K562 (cell line): ENCODE results near the gene SET. TPM values are rescaled to one million over a fixed set of nuclear protein-coding genes. Genes with fewer than 3 reads are reported as not detected.

Experiments used
- DACH1 ChIP-seq: fragments of 450-650 bp; IDR thresholded peaks from 2 replicates; pipeline ENCODE4 v1.6.1; 2018; ENCODE audit not compliant: partially characterized antibody
- DIDO1 ChIP-seq: fragments of 450-650 bp; IDR thresholded peaks from 2 replicates; pipeline ENCODE4 v1.6.1; 2016; ENCODE audit warnings: low read depth, missing biosample characterization, missing genetic modification characterization
- ETV1 ChIP-seq: fragments of 450-650 bp; conservative IDR thresholded peaks from 2 replicates; pipeline ENCODE4 v1.6.1; 2016; ENCODE audit warnings: missing genetic modification characterization, control low read depth, low read depth, missing compliant biosample characterization
- HEY1 ChIP-seq: fragments of 250-450 bp; sonication (Bioruptor Pico); IDR thresholded peaks from 2 replicates; pipeline ENCODE4 v1.5.0; 2020; ENCODE audit warnings: mild to moderate bottlenecking, moderate library complexity, borderline replicate concordance
- IRF2 ChIP-seq: sonication (generic); formaldehyde crosslinking; IDR thresholded peaks from 2 replicates; pipeline ENCODE4 v1.8.1; 2022; ENCODE audit warnings: mild to moderate bottlenecking, missing genetic modification reagents
- LARP7 ChIP-seq: fragments of 450-650 bp; IDR thresholded peaks from 2 replicates; pipeline ENCODE4 v1.6.1; 2016
- MLX ChIP-seq, 2 experiments: fragments of 450-650 bp in 1 of 2; sonication (generic) in 1 of 2; formaldehyde crosslinking; conservative IDR thresholded peaks; 2 replicates each; pipeline versions ENCODE4 v1.4.0 to v1.8.1; 2020 to 2022; ENCODE audit warnings: mild to moderate bottlenecking in 1 of 2, missing genetic modification reagents in 1 of 2
- NFIC ChIP-seq: fragments of 450-650 bp; IDR thresholded peaks from 2 replicates; pipeline ENCODE4 v1.6.1; 2017; ENCODE audit warnings: mild to moderate bottlenecking, inconsistent platforms
- NR2C2 ChIP-seq, 2 experiments: fragments of 200-800 bp in 1 of 2; sonication (Bioruptor generic) in 1 of 2; sonication (generic) in 1 of 2; formaldehyde crosslinking in 1 of 2; IDR thresholded peaks; 2 replicates each; pipeline versions ENCODE4 v1.6.1 to v1.8.0; 2016 to 2022; ENCODE audit warnings: mild to moderate bottlenecking in 1 of 2, missing compliant biosample characterization in 1 of 2, missing genetic modification characterization in 1 of 2, missing genetic modification reagents in 1 of 2
- PBX2 ChIP-seq, 2 experiments: IDR thresholded peaks in 1 of 2; conservative IDR thresholded peaks in 1 of 2; 2 replicates each; pipeline ENCODE4 v1.6.1; 2016; ENCODE audit warnings: low read depth in 2 of 2, mild to moderate bottlenecking in 1 of 2, missing compliant biosample characterization in 1 of 2, missing genetic modification characterization in 1 of 2, moderate library complexity in 1 of 2
- RBFOX2 ChIP-seq: fragments of 200-400 bp; formaldehyde crosslinking; IDR thresholded peaks from 2 replicates; pipeline ENCODE4 v1.6.1; 2017; ENCODE audit warnings: low read depth, mild to moderate bottlenecking, low read length, moderate library complexity
- SIN3A ChIP-seq, 2 experiments: fragments of 150-350 bp in 1 of 2; IDR thresholded peaks; 2 replicates each; pipeline ENCODE4 v1.6.1; 2011 to 2016; ENCODE audit warnings: borderline replicate concordance in 2 of 2, low read depth in 2 of 2, low read length in 2 of 2, mild to moderate bottlenecking in 2 of 2, moderate library complexity in 2 of 2; ENCODE audit not compliant: control insufficient read depth in 1 of 2
- SIRT6 ChIP-seq: IDR thresholded peaks from one replicate; pipeline ENCODE4 v1.6.1; 2012; ENCODE audit warnings: low read depth, mild to moderate bottlenecking, control low read depth, inconsistent platforms, low read length, moderate library complexity
- SUPT5H ChIP-seq: fragments of 450-650 bp; IDR thresholded peaks from 2 replicates; pipeline ENCODE4 v1.6.1; 2016
- TFE3 ChIP-seq: fragments of 450-650 bp; formaldehyde crosslinking; IDR thresholded peaks from 2 replicates; pipeline ENCODE4 v1.4.0; 2020; ENCODE audit warnings: mild to moderate bottlenecking, mixed read lengths
- U2AF2 ChIP-seq: fragments of 200-400 bp; formaldehyde crosslinking; optimal IDR thresholded peaks from 2 replicates; pipeline ENCODE3; 2017; ENCODE audit warnings: low read depth, mild to moderate bottlenecking, low read length
- YBX1 ChIP-seq: fragments of 450-650 bp; IDR thresholded peaks from 2 replicates; pipeline ENCODE4 v1.7.1; 2016; ENCODE audit warnings: mild to moderate bottlenecking
- ZBTB26 ChIP-seq: fragments of 450-650 bp; formaldehyde crosslinking; IDR thresholded peaks from 2 replicates; pipeline ENCODE4 v1.4.0; 2022; ENCODE audit warnings: missing genetic modification characterization
- ZNF23 ChIP-seq: fragments of 250-450 bp; sonication (Bioruptor Pico); IDR thresholded peaks from 2 replicates; pipeline ENCODE4 v1.4.0; 2020; ENCODE audit warnings: mild to moderate bottlenecking
- ZNF41 ChIP-seq: fragments of 250-450 bp; sonication (Bioruptor Pico); conservative IDR thresholded peaks from 2 replicates; pipeline ENCODE4 v1.4.0; 2020; ENCODE audit warnings: mild to moderate bottlenecking
- ZNF77 ChIP-seq: fragments of 250-450 bp; sonication (Bioruptor Pico); IDR thresholded peaks from 2 replicates; pipeline ENCODE4 v1.5.0; 2020
- polyA plus RNA-seq, 8 experiments: library from polyadenylated mRNA; depleted of rRNA in 4 of 8; stranded (reverse) in 5 of 8; unstranded in 3 of 8; fragments of >200 nt; fragmentation: Nextera tagmentation in 2 of 8; fragmentation: Illumina TruSeq in 1 of 8; extraction: Ambion mirVana in 2 of 8; extraction: Trizol in 1 of 8; gene quantifications; 2 replicates each; pipeline versions ENCODE4 v1.2.1 to v1.2.3, GENCODE V29; 2011 to 2014; ENCODE audit warnings: inconsistent platforms in 1 of 8, missing spikeins in 1 of 8
- total RNA-seq, 7 experiments: library from RNA; depleted of rRNA in 6 of 7; stranded (reverse); fragments of >200 nt in 6 of 7; fragmentation: Illumina TruSeq in 2 of 7; extraction: Trizol in 2 of 7; gene quantifications; 2 replicates each; pipeline versions ENCODE4 v1.2.1 to v1.2.3, GENCODE V29; 2011 to 2021; ENCODE audit warnings: low replicate concordance in 1 of 7

Gene SET
- total and polyA plus RNA-seq, 9 of the 15 experiments (the other 6 are each of a cell fraction or from before 2014, with no cell fraction given): 404 to 1,447 (median 907) TPM

GRCh38 chr9:128696923-128697707 is 8.1 kb downstream of the SET start (continued):
- TF ChIP-seq IRF2: no peak
- no peak for TF ChIP-seq LARP7
- TF ChIP-seq U2AF2: no peak
- no peak for TF ChIP-seq SIN3A (IDR thresholded peaks at IDR 0.05; ENCODE audit: borderline replicate concordance in 2 of 2, control insufficient read depth in 1 of 2, low read depth in 2 of 2, low read length in 2 of 2)
- no peak for TF ChIP-seq ZBTB26
- TF ChIP-seq NR2C2 (CRISPR knock-in tag; IDR thresholded peaks at IDR 0.05): 0 out of 2 replicates have a peak, but pooled peaks have one; percentile 7
- no peak for TF ChIP-seq NR2C2 (tag; IDR thresholded peaks at IDR 0.05)
- TF ChIP-seq NFIC: no peak
- no peak for TF ChIP-seq DIDO1 (tag)
- TF ChIP-seq ZNF77 (CRISPR knock-in tag): 0 out of 2 replicates have a peak, but pooled peaks have one; percentile 20
- TF ChIP-seq RBFOX2: 0 out of 2 replicates have a peak, but pooled peaks have one; percentile 29
- peak; percentile 79 for TF ChIP-seq SUPT5H
- 0 out of 2 replicates have a peak, but pooled peaks have one; percentile 35 for TF ChIP-seq ZNF41 (CRISPR knock-in tag)
- TF ChIP-seq MLX (CRISPR knock-in tag; conservative IDR thresholded peaks at IDR 0.05): 0 out of 4 replicates have a peak, but pooled peaks of 1 of the 2 experiments have one; percentile 38
- TF ChIP-seq PBX2 (CRISPR knock-in tag; IDR thresholded peaks at IDR 0.05; ENCODE audit: low read depth): no peak
- TF ChIP-seq PBX2 (tag; conservative IDR thresholded peaks at IDR 0.05; ENCODE audit: low read depth): no peak
- no peak for TF ChIP-seq DACH1
- no peak for TF ChIP-seq TFE3 (CRISPR knock-in tag)
- TF ChIP-seq ZNF23 (CRISPR knock-in tag): no peak
- peak; percentile 10 for TF ChIP-seq SIRT6
- TF ChIP-seq YBX1: no peak
- no peak for TF ChIP-seq ETV1 (tag)
- TF ChIP-seq HEY1 (CRISPR knock-in tag): no peak
